Subcutaneous abdominal adipose tissue (tissue), 5 donors: Measurements from ENCODE around the gene COL18A1.
A peak's percentile ranks its signal among the peaks of the same experiment; 100 is the strongest.

Experiments used
- H3K27ac ChIP-seq: one replicate; pipeline ENCODE4 v1.7.0; 2013; ENCODE audit warnings: low read depth, mild to moderate bottlenecking, inconsistent platforms, low read length, moderate library complexity
- H3K27me3 ChIP-seq, 5 donors: one replicate each; pipeline ENCODE4 v1.7.0; 2013; ENCODE audit warnings: low read length in 5 of 5, inconsistent platforms in 1 of 5; ENCODE audit not compliant: control insufficient read depth in 5 of 5, insufficient read depth in 4 of 5
- H3K36me3 ChIP-seq, 5 donors: one replicate each; pipeline ENCODE4 v1.7.0; 2013; ENCODE audit warnings: low read length in 5 of 5; ENCODE audit not compliant: control insufficient read depth in 5 of 5, insufficient read depth in 5 of 5
- H3K4me1 ChIP-seq, 5 donors: one replicate each; pipeline ENCODE4 v1.7.0; 2013; ENCODE audit warnings: low read length in 5 of 5, mild to moderate bottlenecking in 3 of 5, moderate library complexity in 1 of 5; ENCODE audit not compliant: control insufficient read depth in 5 of 5, insufficient read depth in 5 of 5
- H3K4me3 ChIP-seq, 5 donors: one replicate each; pipeline ENCODE4 v1.7.0; 2013; ENCODE audit warnings: low read length in 5 of 5, low read depth in 1 of 5
- H3K9ac ChIP-seq, 5 donors: one replicate each; pipeline ENCODE4 v1.7.0; 2013; ENCODE audit warnings: low read length in 5 of 5, mild to moderate bottlenecking in 4 of 5, moderate library complexity in 3 of 5
- H3K9me3 ChIP-seq, 5 donors: one replicate each; pipeline ENCODE4 v1.7.0; 2013; ENCODE audit warnings: low read length in 5 of 5; ENCODE audit not compliant: control insufficient read depth in 5 of 5
- donor health status: healthy.
- donor health status: healthy.
- donor health status: healthy.
- donor health status: healthy.
- donor health status: healthy.

COL18A1 gene

GRCh38 chr21:45397381-45397780, 7.6 kb upstream of the COL18A1 start:
- H3K27ac ChIP-seq = no peak overlapping the region
- no peaks in the 10 kb centered on the region for H3K4me1 ChIP-seq
- H3K9ac ChIP-seq = no peak overlapping the region
- H3K9me3 ChIP-seq = peaks cover 0 to 10% (median 5%) of the 10 kb centered on the region in 5 donors
- no peak overlapping the region for H3K4me3 ChIP-seq
- H3K36me3 ChIP-seq = no peaks in the 10 kb centered on the region
- H3K27me3 ChIP-seq = no peaks in the 10 kb centered on the region

- Histone ChIP-seq H3K9me3 (peaks cover 0 to 10% (median 5%) of the 10 kb centered on the region in 5 donors), H3K4me1 (peaks cover 0 to 15% (median 11%) of the 10 kb centered on the region in 5 donors), H3K4me3 (no peak overlapping the region), H3K27ac (no peak overlapping the region), H3K27me3 (peaks cover 0 to 5% (median 0%) of the 10 kb centered on the region in 5 donors), H3K36me3 (no peaks in the 10 kb centered on the region), H3K9ac (no peak overlapping the region)
Measured at GRCh38 chr21:45401054-45401518, 3.9 kb upstream of the COL18A1 start.

- Histone ChIP-seq H3K4me3 (no peak overlapping the region), H3K36me3 (no peaks in the 10 kb centered on the region), H3K9ac (no peak overlapping the region), H3K27me3 (peaks cover 0 to 7% (median 0%) of the 10 kb centered on the region in 5 donors), H3K4me1 (peaks cover 1 to 26% (median 22%) of the 10 kb centered on the region in 5 donors), H3K9me3 (peaks cover 0 to 10% (median 5%) of the 10 kb centered on the region in 5 donors), H3K27ac (no peak overlapping the region)
Measured at GRCh38 chr21:45401916-45402900, 2.8 kb upstream of the COL18A1 start.

- Histone ChIP-seq H3K36me3 (peaks cover 0 to 3% (median 2%) of the 10 kb centered on the region in 5 donors), H3K9ac (no peak overlapping the region), H3K4me3 (no peak overlapping the region), H3K27me3 (peaks cover 0 to 7% (median 0%) of the 10 kb centered on the region in 5 donors), H3K9me3 (peaks cover 0 to 10% (median 5%) of the 10 kb centered on the region in 5 donors), H3K4me1 (peaks cover 1 to 36% (median 31%) of the 10 kb centered on the region in 5 donors), H3K27ac (no peak overlapping the region)
Measured at GRCh38 chr21:45403133-45403824, 1.7 kb upstream of the COL18A1 start.

- H3K4me1 ChIP-seq = peaks cover 1 to 43% (median 32%) of the 10 kb centered on the region in 5 donors
- H3K27me3 ChIP-seq = peaks cover 0 to 7% (median 0%) of the 10 kb centered on the region in 5 donors
- peak overlapping the region in 2 of 5 donors; percentile 13 to 52 for H3K9ac ChIP-seq
- peaks cover 0 to 3% (median 2%) of the 10 kb centered on the region in 5 donors for H3K36me3 ChIP-seq
- H3K4me3 ChIP-seq = peak overlapping the region in 4 of 5 donors; percentile 48 to 62 (median 52)
- no peak overlapping the region for H3K27ac ChIP-seq
- H3K9me3 ChIP-seq = peaks cover 0 to 10% (median 5%) of the 10 kb centered on the region in 5 donors
Measured at GRCh38 chr21:45403825-45404729, 888 bp upstream of the COL18A1 start.

GRCh38 chr21:45405271-45405818, 380 bp downstream of the COL18A1 start:
- Histone ChIP-seq H3K4me3 (peak overlapping the region in 4 of 5 donors; percentile 55 to 67 (median 59)), H3K9me3 (peaks cover 0 to 10% (median 5%) of the 10 kb centered on the region in 5 donors), H3K36me3 (peaks cover 0 to 3% (median 2%) of the 10 kb centered on the region in 5 donors), H3K9ac (peak overlapping the region in 1 of 5 donors; percentile 48), H3K27me3 (peaks cover 0 to 7% (median 0%) of the 10 kb centered on the region in 5 donors), H3K4me1 (peaks cover 1 to 55% (median 45%) of the 10 kb centered on the region in 5 donors), H3K27ac (no peak overlapping the region)

GRCh38 chr21:45405819-45406762, 1.1 kb downstream of the COL18A1 start:
- peaks cover 1 to 61% (median 48%) of the 10 kb centered on the region in 5 donors for H3K4me1 ChIP-seq
- H3K4me3 ChIP-seq = peak overlapping the region in 4 of 5 donors; percentile 55 to 67 (median 59)
- H3K36me3 ChIP-seq = peaks cover 0 to 3% (median 2%) of the 10 kb centered on the region in 5 donors
- peaks cover 0 to 9% (median 3%) of the 10 kb centered on the region in 5 donors for H3K9me3 ChIP-seq
- peak overlapping the region; percentile 60 for H3K27ac ChIP-seq
- peak overlapping the region in 4 of 5 donors; percentile 45 to 68 (median 56) for H3K9ac ChIP-seq
- peaks cover 0 to 7% (median 0%) of the 10 kb centered on the region in 5 donors for H3K27me3 ChIP-seq
